ENCODE results near the gene MAP2K7.

DNA sequence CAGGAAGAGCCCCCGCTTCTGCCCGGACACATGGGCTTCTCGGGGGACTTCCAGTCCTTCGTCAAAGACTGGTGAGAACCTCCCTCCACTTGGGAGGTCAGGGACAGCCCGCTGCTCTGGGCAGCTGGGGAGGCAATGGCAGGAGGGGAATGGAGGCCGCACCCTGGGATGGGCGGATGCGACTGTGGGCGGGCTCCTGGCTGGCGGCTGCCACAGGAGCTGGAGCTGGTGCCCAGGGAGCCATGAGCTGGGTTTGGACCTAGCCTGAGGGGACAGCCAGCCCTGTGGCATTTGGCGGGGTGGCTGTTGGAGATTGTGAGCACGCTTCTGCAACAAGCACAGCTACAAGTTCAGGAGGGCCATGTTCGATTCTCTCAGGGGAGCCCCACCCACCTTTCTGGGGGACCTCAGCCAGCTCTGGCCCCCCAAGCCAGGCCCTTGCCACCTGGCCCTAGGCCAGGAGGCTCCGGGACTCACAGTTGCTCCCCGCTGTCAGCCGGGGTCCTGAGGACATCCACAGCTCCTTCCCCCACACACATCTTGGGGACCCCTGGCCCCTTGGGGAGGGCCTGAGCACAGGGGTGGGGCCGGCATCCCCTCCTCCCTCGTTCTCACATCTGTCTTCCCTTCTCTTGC is 7.9 kb downstream of the MAP2K7 start:
- TF ChIP-seq POLR2A (IDR thresholded peaks at IDR 0.05), result no peak
- TF ChIP-seq, protein P1, sequence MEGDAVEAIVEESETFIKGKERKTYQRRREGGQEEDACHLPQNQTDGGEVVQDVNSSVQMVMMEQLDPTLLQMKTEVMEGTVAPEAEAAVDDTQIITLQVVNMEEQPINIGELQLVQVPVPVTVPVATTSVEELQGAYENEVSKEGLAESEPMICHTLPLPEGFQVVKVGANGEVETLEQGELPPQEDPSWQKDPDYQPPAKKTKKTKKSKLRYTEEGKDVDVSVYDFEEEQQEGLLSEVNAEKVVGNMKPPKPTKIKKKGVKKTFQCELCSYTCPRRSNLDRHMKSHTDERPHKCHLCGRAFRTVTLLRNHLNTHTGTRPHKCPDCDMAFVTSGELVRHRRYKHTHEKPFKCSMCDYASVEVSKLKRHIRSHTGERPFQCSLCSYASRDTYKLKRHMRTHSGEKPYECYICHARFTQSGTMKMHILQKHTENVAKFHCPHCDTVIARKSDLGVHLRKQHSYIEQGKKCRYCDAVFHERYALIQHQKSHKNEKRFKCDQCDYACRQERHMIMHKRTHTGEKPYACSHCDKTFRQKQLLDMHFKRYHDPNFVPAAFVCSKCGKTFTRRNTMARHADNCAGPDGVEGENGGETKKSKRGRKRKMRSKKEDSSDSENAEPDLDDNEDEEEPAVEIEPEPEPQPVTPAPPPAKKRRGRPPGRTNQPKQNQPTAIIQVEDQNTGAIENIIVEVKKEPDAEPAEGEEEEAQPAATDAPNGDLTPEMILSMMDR (IDR thresholded peaks at IDR 0.05), result no peak
